GM23338 (cell line): ENCODE measurements around the gene BAX. TPM values are rescaled to one million over a fixed set of nuclear protein-coding genes. Genes with fewer than 3 reads are reported as not detected.

Experiments used
- ATAC-seq: fragments of 200-7000 bp; cut with Tn5 transposase; 3 replicates; pipeline ENCODE4 v1.9.1; 2020
- DNase-seq: peaks from one replicate; pipeline ENCODE4 v3.0.0-alpha.2; 2015; ENCODE audit warnings: low spot score
- H2AFZ ChIP-seq: fragments of 200-600 bp; sonication (generic); 2 replicates; pipeline ENCODE4 v1.8.0; 2016; ENCODE audit warnings: antibody characterized with exemption, mild to moderate bottlenecking, moderate library complexity
- H3F3A ChIP-seq: fragments of 200-600 bp; sonication (generic); replicated peaks from 2 replicates; pipeline ENCODE4 v1.8.0; 2017; ENCODE audit warnings: antibody characterized with exemption, mixed run types, low read depth
- H3K27ac ChIP-seq: fragments of 200-600 bp; sonication (generic); 2 replicates; pipeline ENCODE4 v1.6.1; 2016; ENCODE audit warnings: low read depth
- H3K27me3 ChIP-seq: fragments of 200-600 bp; sonication (generic); 2 replicates; pipeline ENCODE4 v1.8.0; 2016; ENCODE audit warnings: mild to moderate bottlenecking, mixed run types, moderate library complexity; ENCODE audit not compliant: insufficient read depth
- H3K36me3 ChIP-seq: fragments of 200-600 bp; sonication (generic); 2 replicates; pipeline ENCODE4 v1.8.0; 2016; ENCODE audit warnings: mild to moderate bottlenecking; ENCODE audit not compliant: insufficient read depth
- H3K4me1 ChIP-seq: fragments of 200-600 bp; sonication (generic); 2 replicates; pipeline ENCODE4 v1.8.0; 2016; ENCODE audit warnings: mild to moderate bottlenecking, moderate library complexity; ENCODE audit not compliant: insufficient read depth
- H3K4me2 ChIP-seq: fragments of 200-600 bp; sonication (generic); 2 replicates; pipeline ENCODE4 v1.7.1; 2017; ENCODE audit warnings: mixed run types
- H3K4me3 ChIP-seq: fragments of 200-600 bp; sonication (generic); 2 replicates; pipeline ENCODE4 v1.6.1; 2016; ENCODE audit warnings: mixed run types
- H3K79me2 ChIP-seq: fragments of 200-600 bp; sonication (generic); replicated peaks from 2 replicates; pipeline ENCODE4 v1.8.0; 2017; ENCODE audit warnings: mild to moderate bottlenecking; ENCODE audit not compliant: insufficient read depth
- H3K9me2 ChIP-seq: fragments of 200-600 bp; sonication (generic); 2 replicates; pipeline ENCODE4 v1.8.0; 2017; ENCODE audit not compliant: insufficient read depth
- H4K20me1 ChIP-seq: fragments of 200-600 bp; sonication (generic); replicated peaks from 2 replicates; pipeline ENCODE4 v1.8.0; 2017; ENCODE audit warnings: mild to moderate bottlenecking; ENCODE audit not compliant: insufficient read depth
- H3K27ac Mint-ChIP-seq: 2 replicates; pipeline ENCODE4 v1.8.0; 2020; ENCODE audit warnings: inconsistent platforms, mild to moderate bottlenecking, moderate library complexity, mixed read lengths
- H3K27me3 Mint-ChIP-seq: 3 replicates; pipeline ENCODE4 v1.8.0; 2022; ENCODE audit warnings: low read depth, mild to moderate bottlenecking, moderate library complexity, mixed read lengths, inconsistent platforms; ENCODE audit not compliant: insufficient read depth, poor library complexity
- H3K36me3 Mint-ChIP-seq: 3 replicates; pipeline ENCODE4 v1.8.0; 2021; ENCODE audit warnings: low read depth, mild to moderate bottlenecking, inconsistent platforms, moderate library complexity, mixed read lengths
- H3K4me1 Mint-ChIP-seq: 3 replicates; pipeline ENCODE4 v1.8.0; 2020; ENCODE audit warnings: mild to moderate bottlenecking, inconsistent platforms, mixed read lengths
- H3K4me3 Mint-ChIP-seq: 3 replicates; pipeline ENCODE4 v1.8.0; 2021; ENCODE audit warnings: moderate library complexity, mild to moderate bottlenecking, inconsistent platforms, mixed read lengths
- H3K9me3 Mint-ChIP-seq: 3 replicates; pipeline ENCODE4 v1.8.0; 2020; ENCODE audit warnings: moderate library complexity, mild to moderate bottlenecking, inconsistent platforms, mixed read lengths
- CREB1 ChIP-seq: fragments of 250-450 bp; sonication (Bioruptor Pico); IDR thresholded peaks from 2 replicates; pipeline ENCODE4 v1.5.0; 2020; ENCODE audit warnings: low read depth, mild to moderate bottlenecking, moderate library complexity
- JUNB ChIP-seq: IDR thresholded peaks from one replicate; pipeline ENCODE4 v1.6.1; 2016; ENCODE audit warnings: antibody characterized with exemption; ENCODE audit not compliant: unreplicated experiment
- POLR2AphosphoS5 ChIP-seq: IDR thresholded peaks from 2 replicates; pipeline ENCODE4 v1.6.1; 2016; ENCODE audit warnings: antibody characterized with exemption, low read depth
- STAT1 ChIP-seq: IDR thresholded peaks from one replicate; pipeline ENCODE4 v1.6.1; 2016; ENCODE audit warnings: antibody characterized with exemption; ENCODE audit not compliant: unreplicated experiment
- ZNF114 ChIP-seq: fragments of 250-450 bp; sonication (Bioruptor Pico); IDR thresholded peaks from 2 replicates; pipeline ENCODE4 v1.5.0; 2020; ENCODE audit warnings: mild to moderate bottlenecking, moderate library complexity
- ZNF331 ChIP-seq: fragments of 250-450 bp; sonication (Bioruptor Pico); IDR thresholded peaks from 2 replicates; pipeline ENCODE4 v1.5.0; 2020; ENCODE audit warnings: low read depth, mild to moderate bottlenecking, moderate library complexity
- long read RNA-seq: library from polyadenylated mRNA; unstranded; transcript quantifications from one replicate; pipeline ENCODE4 v2.0.0, GENCODE V29; 2020; ENCODE audit not compliant: unreplicated experiment
- polyA plus RNA-seq: library from polyadenylated mRNA; unstranded; fragments of >200 nt; fragmentation: Nextera tagmentation; extraction: Ambion mirVana; gene quantifications from 2 replicates; pipeline ENCODE4 v1.2.1, GENCODE V29; 2016
- total RNA-seq: library from RNA; depleted of rRNA; stranded (reverse); fragments of >200 nt; shearing (Covaris generic); gene quantifications from 2 replicates; pipeline ENCODE4 v1.2.3, GENCODE V29; 2014; rRNA removed
- TF ChIP-seq, protein P1 (sequence below): IDR thresholded peaks from one replicate; pipeline ENCODE4 v1.6.1; 2018; ENCODE audit warnings: antibody characterized with exemption; ENCODE audit not compliant: unreplicated experiment
- TF ChIP-seq, protein P2 (sequence below): IDR thresholded peaks from 2 replicates; pipeline ENCODE4 v1.6.1; 2016; ENCODE audit warnings: antibody characterized with exemption

BAX gene
- total RNA-seq (184 and 261 TPM in 2 replicates), polyA plus RNA-seq (168 and 179 TPM in 2 replicates)
- long read RNA-seq, partial matches to known transcripts, result 1 of 11 reads
- long read RNA-seq, other reads (novel, unspliced or antisense), result 4 of 11 reads

DNA sequence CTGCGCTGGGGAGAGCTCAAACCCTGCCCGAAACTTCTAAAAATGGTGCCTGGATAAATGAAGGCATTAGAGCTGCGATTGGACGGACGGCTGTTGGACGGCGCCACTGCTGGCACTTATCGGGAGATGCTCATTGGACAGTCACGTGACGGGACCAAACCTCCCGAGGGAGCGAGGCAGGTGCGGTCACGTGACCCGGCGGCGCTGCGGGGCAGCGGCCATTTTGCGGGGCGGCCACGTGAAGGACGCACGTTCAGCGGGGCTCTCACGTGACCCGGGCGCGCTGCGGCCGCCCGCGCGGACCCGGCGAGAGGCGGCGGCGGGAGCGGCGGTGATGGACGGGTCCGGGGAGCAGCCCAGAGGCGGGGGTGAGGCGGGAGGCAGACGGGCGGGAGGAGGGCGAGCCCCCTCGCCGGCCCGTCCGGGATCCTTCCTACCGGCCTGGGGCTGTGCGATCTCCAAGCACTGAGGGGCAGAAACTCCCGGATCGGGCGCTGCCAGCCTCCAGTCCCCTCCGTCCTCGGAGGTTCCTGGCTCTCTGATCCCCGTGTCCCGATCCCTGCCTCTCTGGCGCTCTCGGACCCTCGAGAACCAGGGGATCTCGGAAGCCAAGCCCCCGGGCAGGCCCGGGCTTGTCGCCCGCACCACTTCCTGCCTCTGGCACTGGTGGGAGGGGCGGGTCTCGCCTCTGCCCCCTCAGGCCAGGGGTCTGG lies at the start of gene BAX:
BAX (plus strand) TSS at position 281 of the 713 bp plus-strand sequence; CDS start at position 335, 54 bp downstream.
- Mint-ChIP-seq H3K27ac (peak within 1 kb of the TSS; percentile 94), H3K27me3 (peaks cover 18% of the 10 kb centered on the region), H3K36me3 (peaks cover 42% of the 10 kb centered on the region), H3K4me1 (peaks cover 16% of the 10 kb centered on the region), H3K4me3 (peak within 1 kb of the TSS; percentile 77), H3K9me3 (no peaks in the 10 kb centered on the region)
- Histone ChIP-seq H3K27ac (peak within 1 kb of the TSS; percentile 92), H3K79me2 (peaks cover 29% of the 10 kb centered on the region), H3K36me3 (peaks cover 10% of the 10 kb centered on the region), H3K4me3 (peak within 1 kb of the TSS; percentile 88), H4K20me1 (peaks cover 13% of the 10 kb centered on the region), H2AFZ (peak within 1 kb of the TSS; percentile 74), H3K9me2 (no peaks in the 10 kb centered on the region), H3K4me2 (peak within 1 kb of the TSS; percentile 99), H3K27me3 (no peaks in the 10 kb centered on the region), H3K4me1 (peaks cover 12% of the 10 kb centered on the region; the same call in 1 of the 2 replicates), H3F3A (peaks cover 20% of the 10 kb centered on the region)
- ATAC-seq (peak; percentile 90), DNase-seq (peak; percentile 98)
- TF ChIP-seq, protein P1, sequence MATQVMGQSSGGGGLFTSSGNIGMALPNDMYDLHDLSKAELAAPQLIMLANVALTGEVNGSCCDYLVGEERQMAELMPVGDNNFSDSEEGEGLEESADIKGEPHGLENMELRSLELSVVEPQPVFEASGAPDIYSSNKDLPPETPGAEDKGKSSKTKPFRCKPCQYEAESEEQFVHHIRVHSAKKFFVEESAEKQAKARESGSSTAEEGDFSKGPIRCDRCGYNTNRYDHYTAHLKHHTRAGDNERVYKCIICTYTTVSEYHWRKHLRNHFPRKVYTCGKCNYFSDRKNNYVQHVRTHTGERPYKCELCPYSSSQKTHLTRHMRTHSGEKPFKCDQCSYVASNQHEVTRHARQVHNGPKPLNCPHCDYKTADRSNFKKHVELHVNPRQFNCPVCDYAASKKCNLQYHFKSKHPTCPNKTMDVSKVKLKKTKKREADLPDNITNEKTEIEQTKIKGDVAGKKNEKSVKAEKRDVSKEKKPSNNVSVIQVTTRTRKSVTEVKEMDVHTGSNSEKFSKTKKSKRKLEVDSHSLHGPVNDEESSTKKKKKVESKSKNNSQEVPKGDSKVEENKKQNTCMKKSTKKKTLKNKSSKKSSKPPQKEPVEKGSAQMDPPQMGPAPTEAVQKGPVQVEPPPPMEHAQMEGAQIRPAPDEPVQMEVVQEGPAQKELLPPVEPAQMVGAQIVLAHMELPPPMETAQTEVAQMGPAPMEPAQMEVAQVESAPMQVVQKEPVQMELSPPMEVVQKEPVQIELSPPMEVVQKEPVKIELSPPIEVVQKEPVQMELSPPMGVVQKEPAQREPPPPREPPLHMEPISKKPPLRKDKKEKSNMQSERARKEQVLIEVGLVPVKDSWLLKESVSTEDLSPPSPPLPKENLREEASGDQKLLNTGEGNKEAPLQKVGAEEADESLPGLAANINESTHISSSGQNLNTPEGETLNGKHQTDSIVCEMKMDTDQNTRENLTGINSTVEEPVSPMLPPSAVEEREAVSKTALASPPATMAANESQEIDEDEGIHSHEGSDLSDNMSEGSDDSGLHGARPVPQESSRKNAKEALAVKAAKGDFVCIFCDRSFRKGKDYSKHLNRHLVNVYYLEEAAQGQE, result no peak
- TF ChIP-seq POLR2AphosphoS5 (peak; percentile 87), STAT1 (no peak), CREB1 (CRISPR knock-in tag) (peak; percentile 73), ZNF331 (CRISPR knock-in tag) (no peak)
- TF ChIP-seq, protein P2, sequence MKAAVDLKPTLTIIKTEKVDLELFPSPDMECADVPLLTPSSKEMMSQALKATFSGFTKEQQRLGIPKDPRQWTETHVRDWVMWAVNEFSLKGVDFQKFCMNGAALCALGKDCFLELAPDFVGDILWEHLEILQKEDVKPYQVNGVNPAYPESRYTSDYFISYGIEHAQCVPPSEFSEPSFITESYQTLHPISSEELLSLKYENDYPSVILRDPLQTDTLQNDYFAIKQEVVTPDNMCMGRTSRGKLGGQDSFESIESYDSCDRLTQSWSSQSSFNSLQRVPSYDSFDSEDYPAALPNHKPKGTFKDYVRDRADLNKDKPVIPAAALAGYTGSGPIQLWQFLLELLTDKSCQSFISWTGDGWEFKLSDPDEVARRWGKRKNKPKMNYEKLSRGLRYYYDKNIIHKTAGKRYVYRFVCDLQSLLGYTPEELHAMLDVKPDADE, result peak; percentile 76; the same call in 1 of the 2 replicates

GRCh38 chr19:48905664-48906063 lies 49.0 kb upstream of the BAX start:
- no peaks in the 10 kb centered on the region for H3F3A ChIP-seq
- no peaks in the 10 kb centered on the region for H3K9me3 Mint-ChIP-seq
- no peaks in the 10 kb centered on the region for H3K9me2 ChIP-seq
- H3K27ac ChIP-seq, result no peak overlapping the region
- peaks cover 60% of the 10 kb centered on the region for H3K36me3 Mint-ChIP-seq
- peaks cover 6% of the 10 kb centered on the region for H3K27me3 Mint-ChIP-seq
- H3K4me3 Mint-ChIP-seq, result no peak overlapping the region
- no peaks in the 10 kb centered on the region for H4K20me1 ChIP-seq
- H3K4me2 ChIP-seq, result no peak overlapping the region
- no peak overlapping the region for H2AFZ ChIP-seq
- no peak overlapping the region for H3K4me3 ChIP-seq
- no peak overlapping the region for H3K27ac Mint-ChIP-seq
- peaks cover 5% of the 10 kb centered on the region for H3K36me3 ChIP-seq
- H3K4me1 Mint-ChIP-seq, result peaks cover 5% of the 10 kb centered on the region; the same call in 2 of the 3 replicates
- DNase-seq (no peak), ATAC-seq (peak; percentile 27; the same call in 2 of the 3 replicates)
- H3K4me1 ChIP-seq, result peaks cover 5% of the 10 kb centered on the region; the same call in 1 of the 2 replicates
- no peaks in the 10 kb centered on the region for H3K27me3 ChIP-seq
- H3K79me2 ChIP-seq, result peaks cover 19% of the 10 kb centered on the region
- TF ChIP-seq, protein P2, result no peak
- no peak for TF ChIP-seq JUNB
- no peak for TF ChIP-seq ZNF114
- no peak for TF ChIP-seq CREB1 (CRISPR knock-in tag)
- TF ChIP-seq ZNF331 (CRISPR knock-in tag), result no peak
- no peak for TF ChIP-seq STAT1
